Osteocyte (in vitro differentiated cells): Measurements from ENCODE around the gene TMEM218. TPM values are rescaled to one million over a fixed set of nuclear protein-coding genes. Genes with fewer than 3 reads are reported as not detected.
"Not testable (repeated sequence)": the region's sequence is repeated elsewhere in the genome, so short reads cannot be mapped to it uniquely, and the experiment has no call there.

ENCODE experiments used
- DNase-seq: peaks from one replicate; pipeline ENCODE4 v3.0.0; 2021; ENCODE audit warnings: mixed read lengths; ENCODE audit not compliant: unreplicated experiment; ENCODE audit errors: extremely low spot score
- H3K27ac Mint-ChIP-seq: one replicate; pipeline ENCODE4 v1.8.0; 2021; ENCODE audit warnings: mild to moderate bottlenecking, mixed read lengths; ENCODE audit not compliant: unreplicated experiment
- H3K27me3 Mint-ChIP-seq: one replicate; pipeline ENCODE4 v1.8.0; 2021; ENCODE audit warnings: mixed read lengths; ENCODE audit not compliant: unreplicated experiment
- H3K36me3 Mint-ChIP-seq: one replicate; pipeline ENCODE4 v1.8.0; 2021; ENCODE audit warnings: mixed read lengths; ENCODE audit not compliant: unreplicated experiment
- H3K4me1 Mint-ChIP-seq: one replicate; pipeline ENCODE4 v1.8.0; 2021; ENCODE audit warnings: mixed read lengths; ENCODE audit not compliant: unreplicated experiment
- H3K4me3 Mint-ChIP-seq: one replicate; pipeline ENCODE4 v1.8.0; 2021; ENCODE audit warnings: mild to moderate bottlenecking, moderate library complexity, mixed read lengths; ENCODE audit not compliant: unreplicated experiment
- H3K9me3 Mint-ChIP-seq: one replicate; pipeline ENCODE4 v1.8.0; 2021; ENCODE audit warnings: mixed read lengths; ENCODE audit not compliant: unreplicated experiment
- CTCF ChIP-seq: fragments of 200-600 bp; sonication (generic); IDR thresholded peaks from 2 replicates; pipeline ENCODE4 v1.5.0; 2021; ENCODE audit warnings: antibody characterized with exemption, mild to moderate bottlenecking, moderate library complexity
- total RNA-seq: library from RNA; stranded (reverse); gene quantifications from 2 replicates; pipeline ENCODE4 v1.2.1, GENCODE V29; 2021

The TMEM218 gene
- total RNA-seq, 1 donor from 2014 or later = 19.9 TPM

GRCh38 chr11:125091877-125092664 lies 19.4 kb downstream of the TMEM218 start:
- peaks cover 11% of the 10 kb centered on the region for H3K36me3 Mint-ChIP-seq
- no peak overlapping the region for H3K4me3 Mint-ChIP-seq
- peak overlapping the region; percentile 86 for H3K27ac Mint-ChIP-seq
- H3K4me1 Mint-ChIP-seq = peaks cover 8% of the 10 kb centered on the region
- DNase-seq = peak; percentile 53
- no peaks in the 10 kb centered on the region for H3K9me3 Mint-ChIP-seq
- H3K27me3 Mint-ChIP-seq = no peaks in the 10 kb centered on the region
- no peak for TF ChIP-seq CTCF

DNA sequence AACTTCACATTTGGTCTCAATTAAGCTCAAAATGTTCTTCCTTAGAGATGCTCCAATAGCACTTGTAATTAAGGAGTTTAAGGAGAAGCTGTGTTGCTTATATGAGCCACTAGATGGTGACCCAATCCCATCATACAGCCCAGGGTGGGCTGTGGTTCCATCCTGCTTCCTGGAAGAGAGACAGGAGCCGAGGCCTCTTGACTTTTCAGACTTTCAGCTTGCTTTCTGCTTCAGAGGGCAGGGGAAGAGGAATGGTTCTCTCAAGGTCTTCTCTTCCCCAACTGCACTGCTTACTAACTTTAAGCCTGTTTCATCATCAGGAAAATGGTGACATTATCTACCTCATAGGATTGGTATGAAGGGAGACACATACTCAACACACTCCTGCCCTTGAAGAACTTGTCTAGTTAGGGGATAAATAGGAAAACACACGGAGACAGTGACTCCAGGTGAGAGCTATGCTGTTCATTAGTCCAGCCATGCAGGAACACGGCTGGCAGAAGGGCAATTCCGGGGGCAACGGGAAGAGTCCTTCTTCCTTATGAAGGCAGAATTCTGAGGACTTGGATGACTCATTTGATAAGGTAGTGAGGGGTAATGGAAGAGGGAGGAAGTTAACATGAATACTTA lies 20.1 kb downstream of the TMEM218 start:
- Mint-ChIP-seq H3K27ac (peak overlapping the region; percentile 86), H3K27me3 (no peaks in the 10 kb centered on the region), H3K4me3 (no peak overlapping the region), H3K9me3 (no peaks in the 10 kb centered on the region), H3K36me3 (peaks cover 7% of the 10 kb centered on the region), H3K4me1 (peaks cover 8% of the 10 kb centered on the region)
- peak; percentile 89 for TF ChIP-seq CTCF
- peak; percentile 84 for DNase-seq

DNA sequence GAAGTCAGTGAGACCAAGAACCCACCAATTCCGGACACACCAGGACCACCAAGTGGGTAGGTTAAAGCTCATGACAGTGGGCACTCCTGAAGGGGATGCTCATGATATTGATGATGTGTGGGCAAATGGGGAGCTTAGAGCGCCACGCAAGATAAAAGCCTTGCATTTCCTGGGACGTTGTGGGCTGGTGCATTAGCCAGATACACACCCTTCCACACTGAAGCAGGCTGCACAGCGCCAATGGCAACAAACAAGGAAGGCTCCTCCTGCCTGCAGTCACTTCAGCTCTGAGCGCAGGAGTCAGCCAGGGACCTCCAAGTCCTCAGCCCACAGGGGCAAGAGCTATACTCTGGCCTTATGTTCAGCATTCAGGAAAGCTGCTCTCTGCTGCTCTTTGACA lies 20.6 kb downstream of the TMEM218 start:
- DNase-seq = peak; percentile 67
- H3K4me3 Mint-ChIP-seq = no peak overlapping the region
- no peaks in the 10 kb centered on the region for H3K27me3 Mint-ChIP-seq
- no peaks in the 10 kb centered on the region for H3K9me3 Mint-ChIP-seq
- peaks cover 3% of the 10 kb centered on the region for H3K36me3 Mint-ChIP-seq
- no peak overlapping the region for H3K27ac Mint-ChIP-seq
- no peak for TF ChIP-seq CTCF
- peaks cover 8% of the 10 kb centered on the region for H3K4me1 Mint-ChIP-seq

GRCh38 chr11:125090151-125090550 lies 21.3 kb downstream of the TMEM218 start:
- not testable (repeated sequence) for H3K27ac Mint-ChIP-seq, H3K9me3 Mint-ChIP-seq, H3K4me1 Mint-ChIP-seq, H3K27me3 Mint-ChIP-seq, H3K4me3 Mint-ChIP-seq, DNase-seq, H3K36me3 Mint-ChIP-seq

- H3K27ac Mint-ChIP-seq, H3K36me3 Mint-ChIP-seq, H3K9me3 Mint-ChIP-seq, H3K4me1 Mint-ChIP-seq, H3K27me3 Mint-ChIP-seq, H3K4me3 Mint-ChIP-seq: not testable (repeated sequence)
- DNase-seq = peak; percentile 62
These were observed 21.9 kb downstream of the TMEM218 start for GRCh38 chr11:125089481-125089880.
